Erythroblast (primary cell): ENCODE data around the gene PELO.

ENCODE experiments used
- GATA1 ChIP-seq: IDR thresholded peaks from 2 replicates; pipeline ENCODE4 v1.6.1; 2011; ENCODE audit warnings: low read depth, mild to moderate bottlenecking, control low read depth, low read length, moderate library complexity
- POLR2A ChIP-seq: IDR thresholded peaks from 2 replicates; pipeline ENCODE4 v1.6.1; 2011; ENCODE audit warnings: mild to moderate bottlenecking, low read length

DNA sequence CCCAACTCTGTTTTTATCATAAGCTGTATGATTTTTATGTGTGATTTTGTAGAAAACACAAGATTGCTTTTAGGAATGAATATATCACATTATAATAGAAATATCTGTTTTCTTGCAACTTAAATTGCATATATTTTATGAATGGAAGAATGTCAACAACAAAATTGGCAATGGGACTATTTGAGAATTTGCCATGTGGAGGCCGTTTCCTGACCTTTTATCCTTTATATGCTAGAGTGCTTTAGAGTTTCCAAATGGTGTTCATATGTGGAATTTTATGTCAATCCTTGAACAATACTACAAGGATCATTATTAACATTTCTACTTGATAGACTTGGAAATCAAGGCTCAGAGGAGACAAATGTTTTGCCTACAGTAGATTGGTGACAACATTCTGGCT lies 34.2 kb downstream of the PELO start:
- TF ChIP-seq POLR2A: no peak
- TF ChIP-seq GATA1: no peak
